ENCODE results near the gene TRIM33.
"Not testable (repeated sequence)": the region's sequence is repeated elsewhere in the genome, so short reads cannot be mapped to it uniquely, and the experiment has no call there.

The TRIM33 gene

DNA sequence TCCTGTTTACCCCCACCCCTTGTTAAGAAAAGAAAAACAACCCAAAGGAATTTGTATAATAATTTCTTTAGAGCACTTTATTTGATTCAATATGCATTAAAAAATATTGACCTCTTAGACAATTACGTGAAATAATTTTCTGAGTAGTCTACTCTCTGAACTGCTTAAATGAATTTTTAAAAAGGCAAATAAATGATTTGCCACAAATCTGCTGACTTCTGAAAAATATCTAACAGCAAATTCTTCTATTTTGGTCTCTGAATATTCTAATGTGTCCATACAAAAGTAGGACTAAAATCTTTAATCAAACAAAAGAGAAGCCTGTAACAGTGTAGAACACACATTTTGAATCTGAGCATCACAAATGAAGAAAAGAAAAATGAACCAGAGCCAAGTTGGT is 115.1 kb downstream of the TRIM33 start:
- no peak for TF ChIP-seq CTCF (conservative IDR thresholded peaks at IDR 0.05; ENCODE audit: low read depth, low read length)
- no peak for DNase-seq (ENCODE audit: low read depth)
- H3K4me3 ChIP-seq (ENCODE audit: low read length): no peak overlapping the region

GRCh38 chr1:114390960-114391359 is 120.0 kb downstream of the TRIM33 start:
- DNase-seq (ENCODE audit: low read depth): no peak
- no peak for TF ChIP-seq CTCF (conservative IDR thresholded peaks at IDR 0.05; ENCODE audit: low read depth, low read length)

DNA sequence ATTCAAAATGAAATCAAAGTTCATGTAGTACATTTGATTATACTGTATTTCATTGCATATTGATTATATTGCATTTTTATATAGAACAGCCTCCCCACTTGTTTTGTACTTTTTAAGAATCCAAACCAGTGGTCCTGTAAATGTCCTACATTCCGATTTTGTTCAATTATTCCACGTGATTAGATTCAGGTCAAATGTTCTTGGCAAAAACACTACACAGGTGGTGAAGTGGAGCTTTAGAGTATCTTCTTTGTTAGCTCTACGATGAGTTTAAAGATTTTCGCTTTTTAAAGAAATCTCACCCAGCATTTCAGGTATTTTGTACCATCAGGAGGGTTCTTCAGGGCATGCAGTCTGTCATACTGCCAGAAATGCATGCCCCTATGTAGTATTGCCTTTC is 120.6 kb downstream of the TRIM33 start:
- no peak for TF ChIP-seq CTCF (conservative IDR thresholded peaks at IDR 0.05; ENCODE audit: low read depth, low read length)
- no peak for DNase-seq (ENCODE audit: low read depth)
- H3K4me3 ChIP-seq (ENCODE audit: low read length): no peak overlapping the region

More at GRCh38 chr1:114390960-114391359, 120.0 kb downstream of the TRIM33 start:
- no peak overlapping the region for H3K4me3 ChIP-seq (ENCODE audit: low read length)

- no peak for DNase-seq (ENCODE audit: low read depth)
- no peak for TF ChIP-seq CTCF (conservative IDR thresholded peaks at IDR 0.05; ENCODE audit: low read depth, low read length)
- H3K4me3 ChIP-seq (ENCODE audit: low read length): no peak overlapping the region
Measured at GRCh38 chr1:114388432-114389003, 122.5 kb downstream of the TRIM33 start.

- not testable (repeated sequence) for DNase-seq (ENCODE audit: low read depth); H3K4me3 ChIP-seq (ENCODE audit: low read length)
Measured at GRCh38 chr1:114387585-114387984, 123.4 kb downstream of the TRIM33 start.

- TF ChIP-seq CTCF (conservative IDR thresholded peaks at IDR 0.05; ENCODE audit: low read depth, low read length): no peak
- no peak for DNase-seq (ENCODE audit: low read depth)
- no peak overlapping the region for H3K4me3 ChIP-seq (ENCODE audit: low read length)
Measured at GRCh38 chr1:114387010-114387360, 124.0 kb downstream of the TRIM33 start.

GRCh38 chr1:114386129-114387009 is 124.6 kb downstream of the TRIM33 start:
- no peak for TF ChIP-seq CTCF (conservative IDR thresholded peaks at IDR 0.05; ENCODE audit: low read depth, low read length)
- H3K4me3 ChIP-seq (ENCODE audit: low read length): no peak overlapping the region
- no peak for DNase-seq (ENCODE audit: low read depth)

All from retinal pigment epithelial cell (primary cell).